ENCODE data around the gene OR2V2. TPM values are rescaled to one million over a fixed set of nuclear protein-coding genes. Genes with fewer than 3 reads are reported as not detected.
A peak's percentile ranks its signal among the peaks of the same experiment; 100 is the strongest.

Gene OR2V2
- total RNA-seq, 1 donor from 2014 or later: not detected

DNA sequence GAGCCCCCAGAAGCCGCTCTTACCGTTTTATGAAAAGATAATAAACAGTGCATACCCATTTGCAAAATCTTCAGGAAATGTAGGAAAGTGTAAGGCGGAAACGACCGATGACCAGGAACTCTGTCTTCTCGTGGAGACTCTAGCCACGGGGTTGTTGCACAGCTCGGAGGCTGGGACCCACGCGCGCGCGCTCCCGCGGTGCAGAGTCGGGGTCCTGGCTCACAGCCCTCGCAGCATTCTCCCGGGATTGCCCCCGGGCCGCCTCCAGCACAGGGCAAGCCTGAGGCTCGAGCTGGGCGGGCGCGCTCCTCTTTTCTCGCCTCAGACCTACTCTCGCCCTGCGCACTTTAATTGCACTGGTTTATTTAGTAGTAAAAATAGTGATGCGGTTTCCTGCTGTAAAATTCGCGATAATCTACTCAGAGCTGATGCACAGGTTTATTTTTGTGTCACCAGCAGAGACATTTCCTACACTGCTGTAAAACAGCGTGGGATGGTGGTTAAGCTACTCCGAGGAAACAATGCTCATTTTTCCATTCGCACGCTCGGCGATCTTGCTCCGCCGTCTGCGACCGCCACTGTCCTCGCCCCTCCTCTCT lies 42.1 kb downstream of the OR2V2 start:
- H3K4me1 Mint-ChIP-seq (ENCODE audit: unreplicated experiment): peaks cover 21% of the 10 kb centered on the region
- H3K27ac Mint-ChIP-seq (ENCODE audit: unreplicated experiment): no peak overlapping the region

DNA sequence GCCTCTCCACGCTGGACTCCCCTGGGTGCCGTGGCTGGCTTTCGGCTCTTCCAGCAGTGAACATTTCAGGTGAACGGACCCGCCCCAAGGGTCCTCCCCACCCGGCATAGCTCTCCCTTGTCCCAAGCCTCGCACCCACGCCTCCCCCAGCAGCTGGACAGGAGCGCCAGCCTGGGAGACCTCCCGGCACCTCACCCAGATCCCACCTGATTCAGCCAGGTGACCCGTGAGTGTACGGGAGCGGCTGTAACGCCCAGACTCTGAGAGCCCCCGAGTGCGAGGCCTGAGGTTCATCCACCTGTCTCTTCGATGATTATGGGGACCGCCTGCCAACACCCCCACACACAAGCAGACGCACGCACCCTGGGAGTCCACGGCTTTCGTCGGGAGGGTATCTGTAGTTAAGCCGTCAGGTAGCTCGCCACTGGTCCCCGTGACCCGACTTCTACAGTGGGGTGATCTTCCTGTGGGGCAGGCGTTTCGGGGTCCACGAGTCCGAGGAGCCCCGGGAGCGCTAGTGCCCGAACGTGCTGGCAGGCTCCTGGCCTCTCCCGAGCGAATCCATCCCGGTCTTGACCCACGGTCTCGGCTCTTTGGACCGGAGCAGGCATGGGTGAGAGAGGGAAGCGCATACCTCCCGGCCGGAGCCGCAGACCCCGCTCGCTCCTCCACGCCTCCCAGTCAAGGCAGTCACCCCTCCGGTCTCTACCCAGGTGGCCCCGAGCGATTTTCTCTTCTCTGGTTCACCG lies 42.8 kb downstream of the OR2V2 start:
- Mint-ChIP-seq H3K27me3 (ENCODE audit: unreplicated experiment) (peaks cover 56% of the 10 kb centered on the region), H3K27ac (ENCODE audit: unreplicated experiment) (no peak overlapping the region), H3K36me3 (ENCODE audit: low read depth, unreplicated experiment) (peaks cover 10% of the 10 kb centered on the region), H3K9me3 (ENCODE audit: unreplicated experiment) (peaks cover 5% of the 10 kb centered on the region), H3K4me3 (ENCODE audit: unreplicated experiment) (peak overlapping the region; percentile 94), H3K4me1 (ENCODE audit: unreplicated experiment) (peaks cover 21% of the 10 kb centered on the region)
- TF ChIP-seq, protein P1, sequence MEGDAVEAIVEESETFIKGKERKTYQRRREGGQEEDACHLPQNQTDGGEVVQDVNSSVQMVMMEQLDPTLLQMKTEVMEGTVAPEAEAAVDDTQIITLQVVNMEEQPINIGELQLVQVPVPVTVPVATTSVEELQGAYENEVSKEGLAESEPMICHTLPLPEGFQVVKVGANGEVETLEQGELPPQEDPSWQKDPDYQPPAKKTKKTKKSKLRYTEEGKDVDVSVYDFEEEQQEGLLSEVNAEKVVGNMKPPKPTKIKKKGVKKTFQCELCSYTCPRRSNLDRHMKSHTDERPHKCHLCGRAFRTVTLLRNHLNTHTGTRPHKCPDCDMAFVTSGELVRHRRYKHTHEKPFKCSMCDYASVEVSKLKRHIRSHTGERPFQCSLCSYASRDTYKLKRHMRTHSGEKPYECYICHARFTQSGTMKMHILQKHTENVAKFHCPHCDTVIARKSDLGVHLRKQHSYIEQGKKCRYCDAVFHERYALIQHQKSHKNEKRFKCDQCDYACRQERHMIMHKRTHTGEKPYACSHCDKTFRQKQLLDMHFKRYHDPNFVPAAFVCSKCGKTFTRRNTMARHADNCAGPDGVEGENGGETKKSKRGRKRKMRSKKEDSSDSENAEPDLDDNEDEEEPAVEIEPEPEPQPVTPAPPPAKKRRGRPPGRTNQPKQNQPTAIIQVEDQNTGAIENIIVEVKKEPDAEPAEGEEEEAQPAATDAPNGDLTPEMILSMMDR (IDR thresholded peaks at IDR 0.05; ENCODE audit: unreplicated experiment): no peak
- DNase-seq (ENCODE audit: low spot score): peak; percentile 34

More for the DNA sequence above, 42.1 kb downstream of the OR2V2 start:
- Mint-ChIP-seq H3K36me3 (ENCODE audit: low read depth, unreplicated experiment) (peaks cover 10% of the 10 kb centered on the region), H3K9me3 (ENCODE audit: unreplicated experiment) (peaks cover 5% of the 10 kb centered on the region), H3K27me3 (ENCODE audit: unreplicated experiment) (peaks cover 56% of the 10 kb centered on the region), H3K4me3 (ENCODE audit: unreplicated experiment) (peak overlapping the region; percentile 94)
- DNase-seq (ENCODE audit: low spot score): no peak
- TF ChIP-seq, protein P1 (IDR thresholded peaks at IDR 0.05; ENCODE audit: unreplicated experiment): no peak

DNA sequence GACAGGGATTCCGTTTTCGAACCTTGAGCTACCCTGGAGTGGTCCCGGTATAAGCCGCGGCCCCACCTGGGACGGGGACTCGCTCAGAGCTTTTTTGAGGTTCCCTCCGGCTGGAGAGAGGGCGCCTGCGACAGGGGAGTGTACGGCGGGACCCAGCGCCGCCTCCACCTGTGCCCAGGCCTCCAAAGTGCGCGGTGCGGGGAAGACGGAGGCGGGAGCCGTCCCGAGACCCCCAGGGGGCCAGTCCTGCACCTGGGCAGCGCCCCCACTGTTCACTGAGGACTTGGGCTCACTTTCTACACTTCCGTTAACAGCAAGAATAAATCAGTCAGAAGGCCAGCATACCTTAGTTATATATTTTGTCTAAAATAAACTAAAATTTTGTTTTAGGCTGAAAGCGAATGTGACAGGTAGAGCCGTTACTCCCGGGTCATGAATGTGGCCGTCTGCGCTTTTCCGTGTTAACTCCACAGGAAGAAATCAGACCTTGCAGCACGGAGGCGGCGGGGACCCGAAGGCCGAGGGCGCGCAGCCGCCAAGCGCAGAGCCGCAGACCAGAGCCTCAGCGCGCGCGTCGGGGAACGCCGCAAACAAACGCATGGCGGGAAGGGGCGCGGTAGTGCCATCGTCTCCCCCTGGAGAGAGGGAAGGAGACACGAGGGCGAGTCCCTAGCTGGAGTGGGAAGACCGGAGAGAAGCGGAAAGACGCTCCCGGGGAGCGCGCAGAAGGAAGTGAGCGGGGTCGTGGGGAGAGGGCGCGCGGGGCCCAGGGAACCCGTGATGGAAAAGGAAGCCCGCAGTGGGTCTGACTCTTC lies 43.5 kb downstream of the OR2V2 start:
- Mint-ChIP-seq H3K4me3 (ENCODE audit: unreplicated experiment) (peak overlapping the region; percentile 94), H3K4me1 (ENCODE audit: unreplicated experiment) (peaks cover 21% of the 10 kb centered on the region), H3K36me3 (ENCODE audit: low read depth, unreplicated experiment) (peaks cover 13% of the 10 kb centered on the region), H3K9me3 (ENCODE audit: unreplicated experiment) (peaks cover 5% of the 10 kb centered on the region), H3K27ac (ENCODE audit: unreplicated experiment) (peak overlapping the region; percentile 87), H3K27me3 (ENCODE audit: unreplicated experiment) (peaks cover 56% of the 10 kb centered on the region)
- TF ChIP-seq, protein P1 (IDR thresholded peaks at IDR 0.05; ENCODE audit: unreplicated experiment): no peak
- peak; percentile 62 for DNase-seq (ENCODE audit: low spot score)

DNA sequence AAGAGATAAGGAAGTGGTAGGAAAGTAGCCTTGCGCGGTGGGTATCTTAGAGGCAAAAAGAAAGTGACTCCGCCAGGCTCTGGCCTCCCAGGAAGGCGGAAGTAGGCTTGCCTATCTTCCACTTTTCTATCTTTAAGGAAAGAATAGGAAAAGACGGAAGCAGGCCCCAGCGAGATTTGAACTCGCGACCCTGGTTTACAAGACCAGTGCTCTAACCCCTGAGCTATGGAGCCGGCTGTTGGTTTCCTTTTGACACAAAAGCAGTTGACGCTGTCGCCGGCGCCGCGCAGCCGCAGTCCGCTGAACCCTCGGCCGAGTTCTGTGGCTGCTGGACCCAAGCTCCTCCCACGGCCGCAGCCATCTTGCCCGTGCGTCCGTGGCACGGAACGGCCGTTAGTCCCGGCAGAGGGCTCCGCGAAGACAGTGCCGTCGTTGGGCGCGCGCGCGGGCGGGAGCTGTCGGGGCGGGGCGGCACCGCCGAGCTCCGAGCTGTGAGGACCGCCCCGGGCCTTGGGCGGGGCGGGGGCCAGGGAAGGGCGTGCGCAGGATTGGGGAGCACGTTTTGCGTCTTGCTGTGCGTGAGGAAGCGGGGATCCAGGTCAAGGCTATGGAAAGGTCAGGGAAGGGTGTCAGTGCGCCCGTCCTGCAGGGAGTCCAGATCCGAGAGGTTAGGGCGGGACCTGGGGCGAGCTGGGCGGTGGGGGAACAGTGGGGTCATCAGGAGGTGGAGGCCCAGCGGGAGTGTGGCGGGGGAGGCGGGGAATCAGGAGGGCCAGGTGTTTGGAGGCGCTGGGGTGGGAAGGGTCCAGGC lies 44.3 kb downstream of the OR2V2 start:
- TF ChIP-seq, protein P1 (IDR thresholded peaks at IDR 0.05; ENCODE audit: unreplicated experiment): no peak
- H3K9me3 Mint-ChIP-seq (ENCODE audit: unreplicated experiment): peaks cover 5% of the 10 kb centered on the region
- H3K27me3 Mint-ChIP-seq (ENCODE audit: unreplicated experiment): peaks cover 56% of the 10 kb centered on the region
- peaks cover 13% of the 10 kb centered on the region for H3K36me3 Mint-ChIP-seq (ENCODE audit: low read depth, unreplicated experiment)
- DNase-seq (ENCODE audit: low spot score): peak; percentile 97
- H3K27ac Mint-ChIP-seq (ENCODE audit: unreplicated experiment): peak overlapping the region; percentile 87
- H3K4me1 Mint-ChIP-seq (ENCODE audit: unreplicated experiment): peaks cover 21% of the 10 kb centered on the region
- H3K4me3 Mint-ChIP-seq (ENCODE audit: unreplicated experiment): peak overlapping the region; percentile 94

All from endothelial cell (in vitro differentiated cells).